HG03469 (cell line): ENCODE measurements around the gene CCNY.

Experiments
- ATAC-seq: cut with Tn5 transposase; IDR thresholded peaks from one replicate; pipeline ENCODE4 v1.9.1; 2021; ENCODE audit warnings: mild to moderate bottlenecking, moderate library complexity, moderate number of reproducible peaks; ENCODE audit not compliant: unreplicated experiment

Gene CCNY

DNA sequence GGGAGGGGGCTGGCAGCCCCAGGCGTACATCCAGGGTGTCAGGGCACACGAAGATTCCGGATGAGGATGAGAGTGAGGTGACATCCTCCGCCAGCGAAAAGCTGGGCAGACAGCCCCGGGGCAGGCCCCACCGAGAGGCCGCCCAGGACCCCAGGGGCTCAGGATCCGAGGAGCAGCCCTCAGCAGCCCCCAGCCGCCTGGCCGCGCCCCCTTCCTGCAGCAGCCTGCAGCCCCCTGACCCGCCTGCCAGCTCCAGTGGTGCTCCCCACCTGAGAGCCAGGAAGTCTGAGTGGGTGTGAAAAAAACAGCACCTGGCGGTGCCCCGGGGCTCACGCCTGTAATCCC lies 272.0 kb downstream of the CCNY start:
- no peak for ATAC-seq

DNA sequence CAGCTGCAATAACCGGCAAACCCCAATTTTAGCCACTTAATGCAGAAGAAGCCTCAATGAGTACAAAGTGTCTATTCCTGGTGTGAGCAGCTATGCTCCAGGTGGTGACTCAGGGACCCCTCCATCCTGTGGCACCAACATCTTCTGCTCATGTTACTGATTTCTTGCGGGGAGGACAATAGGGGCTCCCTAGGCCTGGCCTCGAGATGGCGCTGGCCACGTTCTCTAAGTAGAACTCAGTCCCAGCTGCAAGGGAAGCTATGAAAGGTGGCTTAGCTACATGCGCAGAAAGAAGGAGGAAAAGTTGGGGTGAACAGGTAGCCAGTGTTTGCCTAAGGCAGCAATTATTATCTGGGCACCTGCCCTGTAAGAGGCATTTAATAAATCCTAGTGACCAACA lies 275.4 kb downstream of the CCNY start:
- ATAC-seq: no peak

DNA sequence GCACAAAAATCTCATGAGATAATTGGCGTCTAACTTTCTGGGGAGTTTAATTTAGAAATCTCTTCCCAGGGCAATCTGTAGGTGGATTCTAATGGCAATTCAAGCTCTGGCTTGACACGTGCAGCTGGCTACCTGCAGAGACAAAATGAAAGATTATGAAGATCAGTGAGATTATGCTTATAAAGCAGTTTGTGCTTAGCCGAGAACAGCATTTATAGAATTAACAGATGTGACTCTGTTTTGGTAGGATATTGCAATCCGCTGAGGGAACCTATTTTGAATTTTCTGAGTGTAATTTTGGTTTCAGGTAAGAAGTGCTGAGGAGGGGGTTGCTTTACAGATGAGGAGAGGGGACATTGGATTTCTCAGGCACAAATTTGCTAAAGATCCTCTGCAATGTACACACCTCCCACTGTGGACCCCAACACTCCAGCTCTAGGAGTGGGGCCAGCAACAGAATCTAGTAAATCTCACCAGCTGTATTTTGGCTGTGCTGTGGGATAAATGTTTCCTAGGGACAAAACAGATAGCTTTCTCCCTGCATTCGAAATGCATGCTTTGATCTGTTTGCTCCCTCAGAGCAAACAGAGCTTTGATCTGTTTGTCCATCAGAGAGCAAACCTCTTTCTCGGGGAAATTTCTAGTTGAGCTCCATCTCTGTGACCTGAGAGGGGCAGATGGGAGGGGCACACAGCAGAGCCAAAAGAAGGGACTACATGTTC lies 276.2 kb downstream of the CCNY start:
- ATAC-seq: no peak

DNA sequence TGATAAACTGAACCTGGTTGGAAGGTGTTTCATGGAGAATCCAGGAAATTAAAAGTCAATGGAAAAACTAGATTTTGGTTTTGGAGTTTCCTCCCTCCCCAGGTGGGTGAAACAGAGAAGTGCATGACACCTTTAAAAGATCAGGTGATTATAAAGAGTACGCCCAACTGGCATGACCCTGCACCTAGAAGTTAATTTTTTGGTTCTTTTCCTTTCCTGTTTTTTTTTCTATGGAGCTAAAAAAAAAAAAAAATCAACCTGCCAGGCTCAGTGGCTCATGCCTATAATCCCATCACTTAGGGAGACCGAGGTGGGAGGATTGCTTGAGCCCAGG lies 276.8 kb downstream of the CCNY start:
- no peak for ATAC-seq

DNA sequence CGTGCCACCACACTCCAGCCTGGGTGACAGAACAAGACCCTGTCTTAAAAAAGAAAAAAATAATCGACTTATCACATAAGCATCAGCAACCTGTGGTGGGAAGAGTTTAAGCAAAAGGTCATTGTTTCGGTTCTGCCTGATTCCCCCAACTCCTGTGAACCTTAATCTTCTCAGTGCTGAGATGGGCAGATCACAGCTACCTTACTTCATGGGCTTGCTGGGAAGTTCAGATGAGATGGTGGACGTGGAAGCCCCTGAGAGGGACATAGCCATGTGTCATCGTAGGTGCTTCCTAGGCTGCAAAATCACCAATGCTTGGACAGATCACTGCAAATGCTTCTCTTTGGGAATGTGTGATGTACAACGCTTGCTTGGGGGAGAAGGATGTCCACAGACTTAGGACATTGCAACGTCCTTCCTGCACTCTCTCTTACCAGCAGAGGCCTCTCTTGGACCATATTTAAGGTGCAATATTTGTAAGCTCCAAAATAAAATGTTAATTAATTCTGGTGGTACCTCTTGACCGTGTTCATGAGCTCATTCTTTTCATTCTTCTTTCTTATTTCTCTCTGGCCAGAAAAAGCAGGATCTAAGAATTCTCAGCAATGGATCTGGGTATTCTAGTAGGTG lies 277.4 kb downstream of the CCNY start:
- ATAC-seq: no peak

DNA sequence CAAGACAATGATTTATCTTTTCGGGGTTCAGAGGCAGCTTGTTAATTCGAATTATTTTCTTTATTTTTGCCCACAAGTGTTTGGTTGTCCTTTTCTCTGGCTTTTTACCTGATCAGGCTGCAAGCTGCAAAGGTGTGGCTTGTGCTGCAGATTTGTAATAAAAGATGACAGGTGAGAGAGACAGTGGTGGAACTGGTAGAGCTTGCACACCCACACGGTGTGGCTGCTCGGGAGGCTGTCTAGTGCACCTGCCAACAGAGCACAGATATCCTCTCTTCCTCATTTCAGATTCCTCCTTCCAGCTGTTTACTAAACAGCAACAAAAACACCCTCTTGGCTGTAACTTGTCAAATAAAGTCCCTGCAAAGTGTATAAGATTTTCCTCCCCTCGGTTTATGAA lies 278.0 kb downstream of the CCNY start:
- ATAC-seq: no peak
